ENCODE data around the gene NCAPH2.

NCAPH2 gene

GRCh38 chr22:50553310-50553709 lies 45.3 kb downstream of the NCAPH2 start:
- Histone ChIP-seq H3K4me1 (ENCODE audit: control insufficient read depth, insufficient read depth, low read length) (no peaks in the 10 kb centered on the region), H3K4me3 (ENCODE audit: low read depth, low read length) (no peak overlapping the region), H3K36me3 (ENCODE audit: control insufficient read depth in 2 of 2, insufficient read depth in 1 of 2, low read length in 2 of 2) (no peaks in the 10 kb centered on the region), H3K9me3 (ENCODE audit: control insufficient read depth, insufficient read depth, low read depth, low read length) (no peaks in the 10 kb centered on the region), H3K27ac (ENCODE audit: extremely low read depth, low read depth, low read length) (no peak overlapping the region)
- POLR2A ChIA-PET: no interaction called here
- TF ChIP-seq SP7 (tag by site-specific recombination; IDR thresholded peaks at IDR 0.05) (no peak), ZNF148 (tag by site-specific recombination; IDR thresholded peaks at IDR 0.05; ENCODE audit: borderline replicate concordance) (no peak), ZNF558 (tag by site-specific recombination; IDR thresholded peaks at IDR 0.05) (no peak), ZNF48 (tag by site-specific recombination; IDR thresholded peaks at IDR 0.05) (no peak), ZNF169 (tag by site-specific recombination; IDR thresholded peaks at IDR 0.05) (no peak), ZNF610 (tag by site-specific recombination; IDR thresholded peaks at IDR 0.05; ENCODE audit: borderline replicate concordance) (no peak), OVOL3 (tag by site-specific recombination; IDR thresholded peaks at IDR 0.05) (no peak), ZNF670 (tag by site-specific recombination; IDR thresholded peaks at IDR 0.05; ENCODE audit: low read depth) (no peak), ZNF629 (tag by site-specific recombination; IDR thresholded peaks at IDR 0.05) (no peak), ZNF26 (tag by site-specific recombination; IDR thresholded peaks at IDR 0.05) (no peak), ZNF561 (tag by site-specific recombination; IDR thresholded peaks at IDR 0.05; ENCODE audit: borderline replicate concordance) (no peak), INSM2 (tag by site-specific recombination; IDR thresholded peaks at IDR 0.05) (no peak), ZNF248 (tag by site-specific recombination; IDR thresholded peaks at IDR 0.05) (no peak), ZBTB49 (tag by site-specific recombination; IDR thresholded peaks at IDR 0.05; ENCODE audit: low read depth) (no peak), TRIM28 (IDR thresholded peaks at IDR 0.05; ENCODE audit: borderline replicate concordance, low read length) (no peak), GLIS1 (tag by site-specific recombination; IDR thresholded peaks at IDR 0.05) (no peak), ZNF600 (tag by site-specific recombination; IDR thresholded peaks at IDR 0.05) (no peak), ZNF580 (tag by site-specific recombination; IDR thresholded peaks at IDR 0.05) (no peak), KLF9 (tag by site-specific recombination; IDR thresholded peaks at IDR 0.05; ENCODE audit: low read depth) (no peak)
- CTCF ChIA-PET: interaction anchor here (0.6 to 2.9 kb wide), 2 partner anchors 10 to 68 kb away, joined by 3 to 21 read pairs; partner anchors contain the start of gene SYCE3
